Stimulated activated CD4-positive, alpha-beta T cell treated with anti-CD3 and anti-CD28 coated beads, Interleukin-4, amount 100 ng/mL, for 4 hours (primary cell): ENCODE results near the gene RASSF5.
"Not testable (repeated sequence)": the region's sequence is repeated elsewhere in the genome, so short reads cannot be mapped to it uniquely, and the experiment has no call there.

Source experiments
- DNase-seq, 2 experiments: peaks; one replicate each; pipeline ENCODE4 v3.0.0-alpha.2; 2020

Gene RASSF5

DNA sequence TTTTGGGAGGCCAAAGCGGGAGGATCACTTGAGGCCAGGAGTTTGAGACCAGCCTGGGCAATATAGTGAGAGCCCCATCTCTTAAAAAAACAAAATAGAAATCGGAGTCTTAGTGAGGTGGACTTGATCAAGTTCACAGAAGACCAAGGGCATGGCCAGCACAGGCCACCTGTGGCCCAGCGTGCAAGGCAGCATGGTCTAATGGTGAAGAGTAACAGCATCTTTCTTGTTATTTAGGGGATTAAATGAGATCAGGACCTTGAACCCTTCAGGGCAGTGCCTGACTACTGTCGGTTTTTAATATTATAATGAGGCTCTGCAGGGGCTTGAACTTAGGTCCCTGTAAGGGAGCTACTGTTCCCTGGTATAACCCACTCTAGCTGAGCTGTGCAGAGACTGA lies 66.4 kb downstream of the RASSF5 start:
- no peak for DNase-seq

DNA sequence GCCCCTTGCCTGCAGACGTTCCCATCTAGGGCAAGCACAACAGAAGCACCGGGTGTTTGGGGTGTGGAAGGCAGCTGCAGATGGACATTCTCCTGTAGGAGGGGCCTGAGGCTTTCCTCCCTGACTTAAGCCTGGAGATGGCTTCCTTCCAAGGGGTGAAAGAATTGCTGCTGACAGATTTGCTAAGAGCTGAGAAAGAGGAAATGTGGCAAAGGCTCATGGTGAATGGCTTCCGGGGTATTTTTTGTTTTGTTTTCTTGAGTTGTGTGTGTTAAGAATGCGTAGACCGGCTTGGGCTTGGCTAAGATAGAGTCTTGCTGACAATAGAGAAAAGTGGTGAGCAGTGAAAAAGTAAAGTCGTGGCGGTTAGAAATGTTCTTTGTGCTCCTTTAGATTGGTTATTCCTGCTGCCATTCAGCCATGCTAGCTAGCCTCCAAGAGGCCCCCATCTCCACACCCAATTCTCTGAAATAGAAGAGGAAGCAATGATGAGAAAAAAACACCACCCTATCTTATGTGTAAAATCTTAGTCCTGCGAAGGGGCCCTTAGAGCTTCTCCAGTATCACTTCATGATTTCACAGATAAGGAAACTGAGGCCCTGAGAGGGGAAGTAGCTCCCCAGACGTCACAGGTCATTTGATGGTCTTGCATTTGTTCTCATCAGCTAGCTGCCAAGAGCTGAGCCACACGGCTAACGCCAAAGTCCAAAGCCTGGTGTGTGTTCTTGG lies 68.0 kb downstream of the RASSF5 start:
- DNase-seq: no peak

DNA sequence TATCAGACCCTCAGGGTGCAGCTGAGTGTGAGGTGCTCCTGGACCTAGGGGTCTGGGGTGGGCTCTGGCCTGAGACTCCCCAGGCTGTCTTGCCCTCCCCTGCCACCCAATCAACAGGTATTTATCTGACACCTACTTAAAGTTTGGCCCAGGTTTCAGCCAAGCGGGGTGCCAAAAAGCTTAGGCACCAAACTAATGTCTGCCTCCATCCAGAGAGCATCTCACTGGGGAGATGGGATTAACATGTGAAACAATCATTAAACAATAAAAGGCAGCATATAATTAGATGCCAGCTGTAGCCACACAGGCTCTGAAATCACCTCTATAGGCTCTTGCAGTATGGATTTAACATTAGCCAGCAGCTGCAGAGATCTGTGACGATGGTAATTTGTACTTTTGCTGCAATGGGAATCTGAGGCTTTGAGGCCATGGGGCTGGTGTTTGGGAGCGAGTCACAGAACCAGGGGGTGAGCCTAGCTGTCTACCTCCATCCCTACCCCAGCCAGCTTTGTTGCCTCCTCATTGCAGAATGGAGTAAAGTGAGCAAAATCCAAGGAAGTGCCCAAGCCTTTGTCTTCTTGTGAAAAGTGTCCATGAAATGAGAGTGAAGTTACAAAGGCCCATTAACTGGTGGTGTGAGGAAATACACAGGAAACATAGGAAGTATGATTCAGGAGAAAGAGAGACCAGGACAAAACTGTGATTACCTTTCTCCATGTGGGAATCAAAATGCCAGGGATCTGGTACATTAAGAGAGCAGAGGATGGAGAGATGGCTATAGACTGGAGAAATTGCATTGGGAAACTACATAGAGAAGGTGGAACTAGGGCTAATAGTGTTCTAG lies 68.8 kb downstream of the RASSF5 start:
- DNase-seq: no peak

DNA sequence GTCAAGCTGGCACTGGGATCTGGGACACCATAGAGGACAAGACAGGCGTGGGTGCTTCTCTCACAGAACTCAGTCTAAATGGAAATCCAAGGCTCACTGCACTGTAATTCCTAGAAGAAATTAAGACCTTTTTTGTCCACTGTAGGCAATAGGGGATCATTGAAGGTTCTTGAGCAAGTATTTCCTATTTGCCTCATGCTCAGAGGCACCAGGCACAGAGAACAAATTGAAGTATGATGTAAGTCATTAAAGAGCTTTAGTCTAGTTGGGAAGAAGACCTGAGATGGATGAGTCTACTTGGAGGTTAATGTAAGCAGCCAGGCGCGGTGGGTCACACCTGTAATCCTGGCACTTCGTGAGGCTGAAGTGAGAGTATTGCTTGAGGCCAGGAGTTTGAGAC lies 70.3 kb downstream of the RASSF5 start:
- DNase-seq: no peak

DNA sequence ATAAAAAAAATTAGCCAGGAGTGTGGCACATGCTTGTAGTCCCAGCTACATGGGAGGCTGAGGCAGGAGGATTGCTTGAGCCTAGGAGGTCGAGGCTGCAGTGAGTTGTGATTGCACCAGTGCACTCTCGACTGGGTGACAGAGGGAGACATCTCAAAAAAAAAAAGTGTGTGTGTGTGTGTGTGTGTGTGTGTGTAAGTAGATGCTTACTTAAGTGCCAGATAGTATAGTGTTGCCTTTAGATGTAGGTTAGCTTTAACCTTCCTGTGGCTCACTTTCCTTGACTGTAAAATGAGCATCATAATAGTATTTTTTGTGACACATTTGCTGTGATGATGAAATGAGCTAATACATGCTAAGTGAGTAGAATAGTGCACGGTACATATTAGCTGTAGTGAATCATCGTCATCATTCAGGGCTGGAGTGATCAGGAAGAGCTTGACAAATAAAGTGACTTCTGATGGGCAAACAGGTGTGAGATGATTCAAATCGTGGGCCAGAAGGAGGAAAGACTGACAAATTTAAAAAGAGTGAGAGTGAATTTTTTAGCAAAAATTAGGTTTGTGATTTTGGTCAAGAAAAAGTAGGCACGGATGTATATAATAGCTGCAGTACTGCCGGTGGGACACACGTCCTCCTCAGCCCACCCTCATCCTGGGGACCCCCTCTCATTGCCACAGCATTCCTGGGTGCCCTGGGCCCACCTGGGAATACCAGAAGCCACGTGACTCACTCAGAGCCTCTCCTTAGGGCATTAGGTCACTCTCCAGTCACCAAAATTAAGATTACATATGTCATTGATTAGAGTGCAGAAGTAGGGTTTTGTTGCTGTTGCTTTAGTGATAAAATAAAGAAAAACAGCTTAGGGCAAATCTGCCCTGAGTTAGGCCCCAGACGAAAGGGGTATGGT lies 71.0 kb downstream of the RASSF5 start:
- peak in 1 of 2 experiments; percentile 53 for DNase-seq

DNA sequence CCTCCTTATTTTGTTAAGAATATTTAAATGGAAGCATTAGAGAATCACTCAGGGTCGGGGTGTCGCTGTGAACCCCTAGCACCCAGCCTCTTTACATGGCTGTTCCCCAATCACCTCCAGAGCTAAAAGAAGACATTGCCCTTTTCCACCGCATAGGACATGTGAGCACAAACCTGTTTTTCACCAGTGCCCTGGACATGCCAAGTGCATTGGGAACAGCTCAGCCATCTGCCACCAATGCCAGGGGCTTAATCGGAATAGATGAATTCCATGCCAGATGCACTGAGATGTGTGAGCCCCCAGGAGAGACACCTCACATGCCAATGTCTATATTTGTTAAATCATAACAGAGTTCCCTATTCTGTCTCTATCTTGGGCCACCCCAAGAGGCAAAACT lies 71.6 kb downstream of the RASSF5 start:
- DNase-seq: no peak

DNA sequence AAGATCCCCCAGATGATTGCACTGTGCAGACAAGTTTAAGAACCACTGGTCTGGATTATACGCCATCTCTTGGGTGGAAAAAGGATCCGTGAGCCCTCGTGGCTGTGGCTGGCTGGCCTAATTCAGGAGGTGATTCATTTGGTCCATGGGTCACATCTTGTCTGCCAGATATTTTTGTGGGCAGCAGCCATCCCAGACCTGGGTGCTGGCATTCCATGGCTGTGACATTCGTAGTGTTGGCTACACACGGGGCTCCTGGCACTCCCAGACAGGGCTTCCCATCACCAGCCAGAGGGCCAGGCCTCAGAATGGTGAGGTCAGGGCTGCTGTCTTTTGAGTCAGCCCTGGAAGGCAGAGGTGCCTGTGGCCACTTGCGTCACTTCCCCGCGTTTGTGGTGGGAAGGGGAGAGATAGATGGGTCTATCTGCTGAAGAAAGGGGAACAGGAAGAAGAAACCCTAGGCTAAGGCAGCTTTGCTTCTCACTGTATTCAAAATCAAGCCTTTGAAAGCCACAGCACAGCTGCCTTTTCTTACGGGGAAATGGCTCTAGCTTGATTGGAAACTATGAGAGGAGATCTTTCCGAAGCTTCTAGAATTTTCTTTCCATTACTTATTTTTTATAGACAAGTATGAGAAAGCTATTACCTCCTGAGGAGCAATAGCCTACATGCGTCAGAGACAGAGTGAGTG lies 72.6 kb downstream of the RASSF5 start:
- peak; percentile 67 to 89 for DNase-seq

DNA sequence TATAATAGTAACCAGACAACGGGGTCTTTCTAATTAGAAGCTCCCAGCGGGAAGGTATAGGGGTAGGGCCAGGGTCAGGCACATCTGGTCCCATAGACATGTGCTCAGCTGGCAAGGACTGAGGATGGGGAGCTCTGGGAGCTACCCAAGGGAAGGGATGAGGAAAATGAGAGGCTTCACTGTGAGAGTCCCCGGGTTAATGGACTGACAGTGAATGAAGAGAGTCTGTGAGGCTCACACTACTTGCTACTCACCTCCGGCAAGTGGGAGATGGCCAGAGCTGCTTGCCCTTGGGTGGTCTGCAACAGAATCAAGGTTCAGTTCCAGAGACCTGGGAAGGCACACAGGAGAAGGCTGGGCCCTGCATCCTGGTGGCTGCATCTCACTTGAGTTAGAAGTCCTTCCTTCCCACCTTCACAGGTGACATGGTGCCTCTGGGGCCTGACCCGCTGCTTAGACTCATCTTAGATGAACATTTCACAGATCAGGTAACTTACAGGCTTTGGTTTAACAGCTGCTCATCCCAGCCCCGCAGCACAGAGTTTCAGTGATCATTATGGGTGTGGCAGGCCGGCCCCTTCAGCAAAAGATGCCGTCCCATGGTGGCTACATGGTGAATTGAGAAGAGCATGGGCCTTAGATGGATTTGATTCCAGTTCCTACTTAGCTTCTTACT lies 73.2 kb downstream of the RASSF5 start:
- peak in 1 of 2 experiments; percentile 19 for DNase-seq

DNA sequence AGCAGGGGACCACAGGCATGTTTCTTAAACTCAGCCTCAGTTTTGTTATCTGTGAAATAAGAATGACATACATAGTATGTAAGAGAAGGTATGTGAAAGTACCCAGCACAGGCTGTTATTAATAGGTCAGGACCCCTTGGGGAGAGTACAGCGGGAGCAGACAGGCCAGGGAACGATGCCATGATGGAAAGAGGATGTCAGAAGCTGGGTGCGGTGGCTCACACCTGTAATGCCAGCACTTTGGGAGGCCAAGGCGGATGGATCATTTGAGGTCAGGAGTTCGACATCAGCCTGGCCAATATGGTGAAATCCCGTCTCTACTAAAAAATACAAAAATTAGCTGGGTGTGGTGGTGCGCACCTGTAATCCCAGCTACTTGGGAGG lies 73.8 kb downstream of the RASSF5 start:
- not testable (repeated sequence) for DNase-seq

DNA sequence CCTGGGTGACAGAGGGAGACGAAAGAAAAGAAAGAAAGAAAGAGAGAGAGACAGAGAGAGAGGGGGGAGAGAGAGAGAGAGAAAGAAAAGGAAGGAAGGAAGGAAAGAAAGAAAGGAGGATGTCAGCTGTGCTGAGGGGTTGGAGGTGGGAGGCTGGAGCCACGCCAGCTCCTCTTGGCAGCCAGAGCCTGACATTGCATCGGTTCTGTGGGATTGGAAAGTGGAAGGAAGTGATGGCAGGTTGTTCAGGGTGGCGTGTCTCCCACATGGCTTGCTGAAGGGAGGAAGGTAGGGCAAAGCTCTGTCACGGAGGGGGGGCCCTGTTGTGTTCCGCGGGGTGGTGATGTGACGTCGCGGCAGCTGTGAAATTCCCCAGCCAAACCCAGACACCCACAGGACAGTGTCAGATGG lies 74.2 kb downstream of the RASSF5 start:
- DNase-seq: peak; percentile 62 to 89

DNA sequence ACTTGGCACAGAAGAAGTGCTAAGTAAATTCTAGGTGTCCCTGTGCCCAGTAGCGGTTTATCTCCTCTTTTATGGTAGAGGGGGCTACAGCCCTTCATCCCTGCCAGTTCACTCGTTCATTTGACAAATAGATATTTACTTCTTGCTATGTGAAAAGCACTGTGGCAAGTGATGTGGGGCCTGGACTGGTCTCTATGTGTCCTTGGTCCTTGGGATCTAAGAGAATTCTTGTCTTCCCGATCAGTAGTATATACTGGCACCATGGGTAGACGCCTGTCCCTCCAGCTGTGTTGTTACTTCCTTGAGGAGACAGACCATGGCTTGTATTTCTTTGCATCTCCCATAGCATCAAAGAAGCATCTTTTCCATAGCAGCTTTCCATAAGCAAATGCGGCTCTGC lies 75.2 kb downstream of the RASSF5 start:
- DNase-seq: no peak

DNA sequence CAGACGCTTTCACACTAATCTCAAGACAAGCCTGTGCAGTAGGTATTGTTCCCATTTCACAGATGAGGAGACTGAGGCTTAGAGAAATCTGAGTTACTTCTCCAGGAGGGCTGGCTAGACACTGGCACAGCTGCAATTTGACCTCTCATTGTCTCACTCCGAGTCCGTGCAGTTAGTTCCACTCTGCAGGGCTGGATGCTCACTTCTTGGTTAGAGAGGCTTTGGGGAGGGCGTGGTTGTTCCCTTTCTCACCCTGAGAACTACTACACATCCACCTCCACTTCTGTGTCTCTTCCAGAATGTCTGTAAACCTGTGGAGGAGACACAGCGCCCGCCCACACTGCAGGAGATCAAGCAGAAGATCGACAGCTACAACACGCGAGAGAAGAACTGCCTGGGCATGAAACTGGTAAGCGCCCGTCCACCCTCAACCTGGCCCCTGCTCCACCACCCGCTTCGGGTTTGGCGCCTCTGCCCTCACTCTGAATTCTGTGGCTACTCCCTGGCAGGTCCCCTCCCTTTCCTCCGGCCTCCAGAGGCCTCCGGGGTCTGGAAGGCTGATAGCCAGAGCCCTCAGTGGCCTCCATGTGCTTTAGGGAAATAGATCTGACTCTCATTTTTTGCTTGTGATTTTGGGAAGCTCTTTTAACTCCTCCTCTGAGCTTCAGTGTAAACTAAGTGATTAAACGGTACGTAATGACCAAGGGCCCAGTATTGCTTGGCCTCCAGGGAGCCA lies 75.8 kb downstream of the RASSF5 start:
- DNase-seq: peak; percentile 53 to 66

DNA sequence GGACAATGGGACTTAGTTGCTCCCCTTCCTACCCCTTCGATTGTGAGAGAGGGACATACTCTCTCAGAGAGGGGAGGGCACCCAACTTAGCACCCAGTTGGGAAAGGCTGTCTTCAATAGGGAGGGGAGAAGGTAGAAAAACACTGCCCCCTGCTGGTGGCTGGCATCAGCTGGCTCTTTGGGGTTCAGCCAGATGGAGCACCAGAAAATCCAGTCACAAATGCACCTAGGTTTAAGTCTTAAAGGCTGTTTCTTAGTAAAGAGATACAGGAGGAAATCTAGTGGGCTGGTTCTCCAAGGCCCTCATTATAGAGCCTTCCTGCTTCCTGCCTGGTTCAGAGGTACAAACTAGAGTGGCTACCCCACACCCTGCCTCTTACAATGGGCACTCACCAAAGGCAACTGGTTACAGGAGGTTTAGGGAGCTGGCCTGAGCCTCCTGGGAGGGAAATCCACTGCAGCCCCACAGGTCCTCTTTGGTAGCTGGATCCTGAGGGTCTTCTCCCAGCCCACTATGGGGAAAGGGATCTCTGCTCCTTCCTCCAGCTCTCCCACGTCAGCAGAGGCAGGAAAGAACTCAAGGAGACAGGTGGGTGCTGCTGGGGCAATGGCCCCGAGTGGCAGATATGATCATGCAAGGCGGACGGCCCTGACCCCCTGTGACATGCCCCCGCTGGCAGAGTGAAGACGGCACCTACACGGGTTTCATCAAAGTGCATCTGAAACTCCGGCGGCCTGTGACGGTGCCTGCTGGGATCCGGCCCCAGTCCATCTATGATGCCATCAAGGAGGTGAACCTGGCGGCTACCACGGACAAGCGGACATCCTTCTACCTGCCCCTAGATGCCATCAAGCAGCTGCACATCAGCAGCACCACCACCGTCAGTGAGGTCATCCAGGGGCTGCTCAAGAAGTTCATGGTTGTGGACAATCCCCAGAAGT lies 76.6 kb downstream of the RASSF5 start:
- peak; percentile 76 to 83 for DNase-seq

DNA sequence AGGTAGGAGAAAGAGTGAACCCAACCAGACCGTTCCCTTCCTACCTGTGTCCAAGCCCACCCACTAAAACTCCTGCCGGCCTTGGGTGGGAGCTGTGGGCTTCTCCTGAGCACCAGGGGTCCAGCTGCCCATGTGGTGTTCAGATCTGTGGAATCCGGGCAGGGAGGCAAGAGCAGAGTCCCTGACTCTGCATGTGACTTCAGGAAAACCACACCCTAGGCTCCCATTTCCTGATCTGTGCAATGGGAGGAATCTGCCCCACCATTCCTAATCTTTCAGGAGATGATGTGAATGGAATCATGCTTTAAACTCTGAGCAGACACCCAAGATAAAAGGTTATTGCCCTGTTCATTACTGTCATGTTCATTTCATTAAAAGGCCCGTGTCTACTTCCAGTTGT lies 77.4 kb downstream of the RASSF5 start:
- DNase-seq: no peak

DNA sequence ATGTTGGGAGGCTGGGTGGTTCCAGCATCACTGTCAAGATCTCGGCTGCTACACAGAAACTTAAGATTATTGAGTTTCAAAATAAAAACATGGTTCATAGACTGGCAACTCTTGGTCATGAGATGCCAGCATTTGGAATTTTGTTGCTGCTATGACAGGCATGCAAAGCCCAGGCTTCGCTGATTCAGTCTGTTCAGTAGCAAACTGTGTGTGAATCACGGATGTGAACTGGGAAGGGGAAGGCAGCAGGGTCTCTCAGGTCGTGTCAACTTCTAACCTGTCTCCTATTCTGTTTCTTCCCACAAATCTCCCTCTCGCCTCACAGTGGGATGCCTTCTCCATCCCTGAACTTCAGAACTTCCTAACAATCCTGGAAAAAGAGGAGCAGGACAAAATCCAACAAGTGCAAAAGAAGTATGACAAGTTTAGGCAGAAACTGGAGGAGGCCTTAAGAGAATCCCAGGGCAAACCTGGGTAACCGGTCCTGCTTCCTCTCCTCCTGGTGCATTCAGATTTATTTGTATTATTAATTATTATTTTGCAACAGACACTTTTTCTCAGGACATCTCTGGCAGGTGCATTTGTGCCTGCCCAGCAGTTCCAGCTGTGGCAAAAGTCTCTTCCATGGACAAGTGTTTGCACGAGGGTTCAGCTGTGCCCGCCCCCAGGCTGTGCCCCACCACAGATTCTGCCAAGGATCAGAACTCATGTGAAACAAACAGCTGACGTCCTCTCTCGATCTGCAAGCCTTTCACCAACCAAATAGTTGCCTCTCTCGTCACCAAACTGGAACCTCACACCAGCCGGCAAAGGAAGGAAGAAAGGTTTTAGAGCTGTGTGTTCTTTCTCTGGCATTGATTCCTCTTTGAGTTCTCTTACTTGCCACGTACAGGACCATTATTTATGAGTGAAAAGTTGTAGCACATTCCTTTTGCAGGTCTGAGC lies 79.4 kb downstream of the RASSF5 start:
- DNase-seq: no peak

DNA sequence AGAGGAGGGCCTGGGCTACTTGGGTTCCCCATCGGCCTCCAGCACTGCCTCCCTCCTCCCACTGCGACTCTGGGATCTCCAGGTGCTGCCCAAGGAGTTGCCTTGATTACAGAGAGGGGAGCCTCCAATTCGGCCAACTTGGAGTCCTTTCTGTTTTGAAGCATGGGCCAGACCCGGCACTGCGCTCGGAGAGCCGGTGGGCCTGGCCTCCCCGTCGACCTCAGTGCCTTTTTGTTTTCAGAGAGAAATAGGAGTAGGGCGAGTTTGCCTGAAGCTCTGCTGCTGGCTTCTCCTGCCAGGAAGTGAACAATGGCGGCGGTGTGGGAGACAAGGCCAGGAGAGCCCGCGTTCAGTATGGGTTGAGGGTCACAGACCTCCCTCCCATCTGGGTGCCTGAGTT lies 80.6 kb downstream of the RASSF5 start:
- DNase-seq: no peak

DNA sequence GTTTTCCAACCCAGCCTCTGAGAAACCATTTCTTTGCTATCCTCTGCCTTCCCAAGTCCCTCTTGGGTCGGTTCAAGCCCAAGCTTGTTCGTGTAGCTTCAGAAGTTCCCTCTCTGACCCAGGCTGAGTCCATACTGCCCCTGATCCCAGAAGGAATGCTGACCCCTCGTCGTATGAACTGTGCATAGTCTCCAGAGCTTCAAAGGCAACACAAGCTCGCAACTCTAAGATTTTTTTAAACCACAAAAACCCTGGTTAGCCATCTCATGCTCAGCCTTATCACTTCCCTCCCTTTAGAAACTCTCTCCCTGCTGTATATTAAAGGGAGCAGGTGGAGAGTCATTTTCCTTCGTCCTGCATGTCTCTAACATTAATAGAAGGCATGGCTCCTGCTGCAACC lies 81.2 kb downstream of the RASSF5 start:
- DNase-seq: no peak

DNA sequence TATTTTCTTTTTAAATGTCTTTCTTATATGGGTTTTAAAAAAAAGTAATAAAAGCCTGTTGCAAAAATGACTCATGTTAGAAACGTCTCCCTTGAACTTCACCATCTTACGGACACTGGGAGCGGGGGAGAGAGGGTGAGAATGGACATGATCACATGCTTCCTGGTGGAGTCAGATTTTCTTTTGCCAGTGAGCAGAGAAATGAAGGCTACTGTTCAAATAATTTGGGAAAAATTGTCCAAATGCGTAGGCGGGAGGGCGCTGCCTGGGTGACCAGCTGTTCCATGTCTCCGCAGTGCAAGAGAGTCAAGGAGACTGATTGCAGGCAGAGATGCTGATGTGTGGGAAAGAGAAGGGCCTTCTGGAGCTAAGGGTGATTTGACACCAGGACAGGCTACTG lies 81.9 kb downstream of the RASSF5 start:
- DNase-seq: no peak
